HG03565 (cell line): ENCODE measurements around the gene NPTX1.

Source experiments
- ATAC-seq: cut with Tn5 transposase; IDR thresholded peaks from one replicate; pipeline ENCODE4 v1.9.1; 2021; ENCODE audit warnings: mild to moderate bottlenecking, moderate library complexity; ENCODE audit not compliant: unreplicated experiment

Gene NPTX1

GRCh38 chr17:80479246-80479566 is 2.8 kb upstream of the NPTX1 start:
- ATAC-seq: no peak

- ATAC-seq: no peak
These were observed 2.3 kb upstream of the NPTX1 start for GRCh38 chr17:80478487-80479245.

GRCh38 chr17:80477647-80478478 is 1.5 kb upstream of the NPTX1 start:
- no peak for ATAC-seq

DNA sequence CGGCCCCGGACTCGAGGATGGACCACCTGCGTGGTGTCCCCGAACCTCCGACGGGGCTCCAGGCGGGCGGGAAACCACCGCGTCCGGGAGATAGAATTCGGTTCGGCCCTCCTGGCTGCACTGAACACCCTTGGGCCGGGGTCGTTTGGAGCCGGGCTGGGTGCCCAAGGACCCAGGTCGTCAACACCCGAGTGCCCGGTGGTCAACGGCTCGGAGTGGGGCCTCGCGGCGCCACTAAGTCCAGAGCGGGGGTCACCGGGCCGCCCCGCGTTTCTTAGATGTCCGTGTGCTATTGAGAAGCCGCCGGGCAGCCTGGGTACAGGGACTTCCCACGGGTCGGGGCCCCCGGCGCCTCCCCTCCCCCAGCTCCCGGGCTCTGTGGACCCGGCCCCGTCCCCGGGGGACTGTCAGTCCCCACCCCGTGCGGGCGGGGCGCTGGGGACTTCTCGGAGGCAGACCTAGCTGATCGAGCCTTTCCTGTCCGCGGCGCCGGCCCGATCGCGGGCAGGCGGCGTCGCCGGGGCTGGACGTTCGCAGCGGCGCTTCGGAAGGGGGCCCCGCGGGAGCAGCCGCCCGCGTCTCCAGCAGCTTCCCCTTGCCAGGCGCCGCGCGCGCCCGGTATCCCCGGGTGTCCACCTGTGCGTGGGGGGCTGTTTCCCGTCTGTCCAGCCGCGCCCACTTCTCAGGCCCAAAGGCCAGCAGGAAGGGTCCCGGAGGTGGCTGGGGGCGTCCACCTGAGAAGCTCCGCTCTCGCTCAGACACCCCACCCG is 655 bp upstream of the NPTX1 start:
- no peak for ATAC-seq

- no peak for ATAC-seq
These were observed 1.2 kb downstream of the NPTX1 start for GRCh38 chr17:80474961-80475909.

DNA sequence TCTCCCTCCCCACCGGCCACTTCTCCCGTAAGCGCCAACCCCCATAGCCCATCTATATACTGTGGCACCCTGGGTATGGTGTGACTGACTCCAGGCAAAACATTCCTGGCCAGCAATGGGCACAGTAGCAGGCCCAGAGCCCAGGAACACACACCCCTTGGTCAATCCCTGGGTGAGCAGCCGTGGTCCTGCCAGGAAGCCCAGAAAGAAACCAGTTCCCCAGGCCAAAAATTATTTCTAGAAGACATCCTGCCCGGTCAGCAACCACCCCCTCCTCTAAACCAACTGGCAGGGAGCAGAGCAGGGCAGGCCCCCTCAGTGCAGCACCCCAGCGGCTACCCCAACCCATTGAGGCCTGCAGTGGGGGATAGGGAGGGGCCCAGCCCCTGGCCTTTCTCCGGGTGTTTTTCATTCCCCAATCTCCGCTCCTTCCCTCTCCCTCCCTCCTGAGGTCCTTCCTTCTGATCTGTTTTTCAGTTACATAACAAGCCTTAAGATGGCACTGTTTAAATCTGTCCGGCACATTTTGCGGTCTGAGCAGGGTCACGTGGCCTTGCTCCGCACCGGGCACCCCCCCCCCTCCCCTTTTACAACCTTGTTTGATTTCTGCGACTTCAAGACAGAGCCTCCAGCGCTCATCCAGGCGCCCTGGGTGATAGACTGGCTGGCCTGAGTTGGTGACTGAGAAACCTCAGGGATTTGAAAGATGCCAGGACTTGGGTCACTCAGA is 2.0 kb downstream of the NPTX1 start:
- no peak for ATAC-seq

DNA sequence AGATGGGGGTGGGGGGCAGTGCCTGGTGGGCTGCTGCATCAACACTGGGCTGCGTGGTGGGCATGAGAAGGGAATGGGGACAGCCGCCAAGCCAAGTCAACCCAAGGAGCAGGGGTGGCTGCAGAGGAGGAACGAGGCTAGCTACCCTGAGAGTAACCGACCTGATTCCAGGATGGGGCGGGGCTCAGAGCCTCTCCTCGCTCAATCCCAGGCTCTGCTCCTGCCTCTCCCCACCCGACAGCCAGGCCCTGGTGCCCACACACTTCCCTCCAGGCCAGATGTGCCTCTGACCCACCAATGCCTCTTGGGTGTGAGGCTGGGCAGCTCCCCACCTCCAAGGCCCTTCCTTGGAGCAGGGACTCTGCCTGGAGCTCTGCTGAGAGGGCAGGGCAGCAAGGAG is 2.7 kb downstream of the NPTX1 start:
- no peak for ATAC-seq

DNA sequence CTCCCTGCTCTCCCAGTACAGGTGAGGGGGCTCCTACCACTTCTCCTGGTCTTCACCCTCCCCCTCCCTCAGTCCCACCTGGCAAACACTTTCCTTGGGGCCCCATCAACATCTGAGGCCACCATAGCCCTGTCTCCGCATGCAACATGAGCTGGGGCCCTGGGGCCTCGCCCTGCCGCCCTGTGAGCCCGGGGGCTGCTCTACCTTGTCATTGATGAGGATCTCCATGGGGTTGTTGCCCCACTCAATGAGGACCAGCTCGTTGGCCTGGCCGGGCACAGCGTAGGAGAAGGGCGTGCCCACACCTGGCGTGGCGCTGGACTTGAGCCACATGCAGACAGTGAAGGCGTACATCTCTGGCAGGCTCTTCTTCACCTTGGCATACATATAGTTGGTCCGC is 3.4 kb downstream of the NPTX1 start:
- ATAC-seq: no peak

GRCh38 chr17:80471922-80472321 is 4.5 kb downstream of the NPTX1 start:
- ATAC-seq: no peak

GRCh38 chr17:80470603-80471002 is 5.8 kb downstream of the NPTX1 start:
- ATAC-seq: no peak

GRCh38 chr17:80469667-80470066 is 6.7 kb downstream of the NPTX1 start:
- no peak for ATAC-seq

- no peak for ATAC-seq
These were observed 7.5 kb downstream of the NPTX1 start for GRCh38 chr17:80468781-80469493.

GRCh38 chr17:80468242-80468641 is 8.2 kb downstream of the NPTX1 start:
- no peak for ATAC-seq

- no peak for ATAC-seq
These were observed 10.2 kb downstream of the NPTX1 start for GRCh38 chr17:80466188-80466705.

- no peak for ATAC-seq
These were observed 11.0 kb downstream of the NPTX1 start for GRCh38 chr17:80465327-80465974.

DNA sequence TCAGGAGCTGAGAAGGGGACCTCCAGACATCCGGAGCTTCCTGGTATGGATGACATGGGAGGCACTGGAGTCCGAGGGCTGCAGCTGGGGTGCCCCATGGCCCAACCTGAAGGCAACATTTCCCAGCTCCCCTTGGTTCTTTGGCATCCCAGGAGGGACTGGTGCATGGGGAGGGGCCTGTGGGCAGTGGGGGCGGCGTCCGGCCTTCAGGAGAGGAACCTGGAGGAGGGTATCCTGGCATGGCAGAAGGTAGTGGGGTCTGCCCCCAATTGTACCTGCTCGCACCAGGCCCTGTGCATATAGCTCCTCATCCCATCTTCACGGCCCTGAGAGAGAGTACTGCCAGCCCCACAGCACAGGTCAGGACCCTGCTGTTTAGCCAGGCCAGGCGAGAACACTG is 11.9 kb downstream of the NPTX1 start:
- no peak for ATAC-seq

- ATAC-seq: no peak
These were observed 12.5 kb downstream of the NPTX1 start for GRCh38 chr17:80463784-80464400.

- ATAC-seq: no peak
These were observed 14.8 kb downstream of the NPTX1 start for GRCh38 chr17:80461528-80462160.
